PC-9 (cell line): ENCODE results near the gene NCLN. TPM values are rescaled to one million over a fixed set of nuclear protein-coding genes. Genes with fewer than 3 reads are reported as not detected.

ENCODE experiments used
- Bru-seq: library from RNA; stranded (reverse); fragments of 400-500 nt; gene quantifications from one replicate; lab custom pipeline; 2021; lab: Mats Ljungman, UMichigan
- BruChase-seq, 2 experiments: library from RNA; stranded (reverse); fragments of 400-500 nt; gene quantifications; one replicate each; lab custom pipeline; 2021; lab: Mats Ljungman, UMichigan
- BruUV-seq: library from RNA; stranded (reverse); fragments of 400-500 nt; replicated peaks from 2 replicates; lab custom pipeline; 2021; lab: Mats Ljungman, UMichigan
- CTCF ChIA-PET: fragments of 300-600 bp; sonication (Branson Sonifier 250); formaldehyde crosslinking; loops from one replicate; lab custom pipeline; 2022; ENCODE audit warnings: antibody characterized with exemption; lab: Charles Lee
- POLR2A ChIA-PET: fragments of 300-600 bp; sonication (Branson Sonifier 250); formaldehyde crosslinking; loops from one replicate; lab custom pipeline; 2022; ENCODE audit warnings: antibody characterized with exemption; ENCODE audit not compliant: unreplicated experiment; lab: Charles Lee
- DNase-seq, 2 experiments: peaks; one replicate each; pipeline versions ENCODE4 v3.0.0 to v3.0.0-alpha.2; 2015 to 2022; ENCODE audit warnings: mixed read lengths in 1 of 2
- H2AFZ ChIP-seq: fragments of 200-600 bp; sonication (generic); 2 replicates; pipeline ENCODE4 v1.8.1; 2017; ENCODE audit warnings: antibody characterized with exemption
- H3F3A ChIP-seq: fragments of 200-600 bp; sonication (generic); 2 replicates; pipeline ENCODE4 v1.8.1; 2017; ENCODE audit warnings: antibody characterized with exemption, mild to moderate bottlenecking, low read depth; ENCODE audit not compliant: insufficient read depth
- H3K27ac ChIP-seq: fragments of 200-600 bp; sonication (generic); 2 replicates; pipeline ENCODE4 v1.6.1; 2016; ENCODE audit warnings: mixed run types
- H3K27me3 ChIP-seq: fragments of 200-600 bp; sonication (generic); 2 replicates; pipeline ENCODE4 v1.6.1; 2016; ENCODE audit warnings: low read depth, mixed run types; ENCODE audit not compliant: insufficient read depth
- H3K36me3 ChIP-seq: fragments of 200-600 bp; sonication (generic); 2 replicates; pipeline ENCODE4 v1.6.1; 2016; ENCODE audit warnings: low read depth, mixed run types
- H3K4me1 ChIP-seq: fragments of 200-600 bp; sonication (generic); replicated peaks from 2 replicates; pipeline ENCODE4 v1.6.1; 2016; ENCODE audit warnings: mixed run types; ENCODE audit not compliant: insufficient read depth
- H3K4me2 ChIP-seq: fragments of 200-600 bp; sonication (generic); 2 replicates; pipeline ENCODE4 v1.6.1; 2017; ENCODE audit warnings: mixed run types
- H3K4me3 ChIP-seq: fragments of 200-600 bp; sonication (generic); 2 replicates; pipeline ENCODE4 v1.6.1; 2016; ENCODE audit warnings: mixed run types
- H3K79me2 ChIP-seq: fragments of 200-600 bp; sonication (generic); 2 replicates; pipeline ENCODE4 v1.6.1; 2017; ENCODE audit warnings: low read depth, mixed run types
- H3K9me2 ChIP-seq: fragments of 200-600 bp; sonication (generic); 2 replicates; pipeline ENCODE4 v1.8.1; 2017; ENCODE audit warnings: mild to moderate bottlenecking; ENCODE audit not compliant: insufficient read depth
- H3K9me3 ChIP-seq: fragments of 200-600 bp; sonication (generic); 2 replicates; pipeline ENCODE4 v1.8.1; 2016; ENCODE audit warnings: low read depth; ENCODE audit not compliant: insufficient read depth
- H4K20me1 ChIP-seq: fragments of 200-600 bp; sonication (generic); 2 replicates; pipeline ENCODE4 v1.8.1; 2017; ENCODE audit not compliant: insufficient read depth
- CTCF ChIP-seq: fragments of 200-600 bp; sonication (generic); conservative IDR thresholded peaks from 2 replicates; pipeline ENCODE4 v1.6.1; 2017; ENCODE audit warnings: mixed run types, antibody characterized with exemption, mild to moderate bottlenecking, moderate library complexity
- EZH2 ChIP-seq: fragments of 200-600 bp; sonication (generic); IDR thresholded peaks from 2 replicates; pipeline ENCODE4 v1.8.0; 2017; ENCODE audit warnings: antibody characterized with exemption, low read depth
- intact Hi-C: fragments of 100-400 bp; cut with micrococcal nuclease; formaldehyde crosslinking; loops from one replicate; pipeline ENCODE4 v1.10.0; 2022; ENCODE audit not compliant: unreplicated experiment
- long read RNA-seq: library from polyadenylated mRNA; stranded (forward); transcript quantifications from one replicate; pipeline ENCODE4 v2.0.0, GENCODE V29; 2022
- total RNA-seq: library from RNA; stranded (reverse); gene quantifications from 2 replicates; pipeline ENCODE4 v1.2.3, GENCODE V29; 2021

The NCLN gene
- total RNA-seq (46.0 and 61.4 TPM in 2 replicates), Bru-seq, nascent RNA (percentile 52 among the genes with signal in this experiment), BruChase-seq, experiment 1, labeled RNA remaining after a 2-hour chase (percentile 63 among the genes with signal in this experiment), BruChase-seq, experiment 2, labeled RNA remaining after a 6-hour chase (percentile 77 among the genes with signal in this experiment)
- long read RNA-seq, full-length matches to known transcripts, result 41 of 99 reads
- long read RNA-seq, partial matches to known transcripts, result 7 of 99 reads
- long read RNA-seq, other reads (novel, unspliced or antisense), result 51 of 99 reads

- H3K79me2 ChIP-seq, result peaks cover 40% of the 10 kb centered on the region
- peak; percentile 74 to 87 for DNase-seq
- no TSS peak for BruUV-seq
- H3K27me3 ChIP-seq, result no peaks in the 10 kb centered on the region
- no peaks in the 10 kb centered on the region for H3K36me3 ChIP-seq
- ChIA-PET CTCF (no interaction called here), POLR2A (interaction anchor here (0.6 kb wide), 1 partner anchor 90 kb away, joined by 14 read pairs; no protein-coding TSS in a partner anchor)
- H3K4me2 ChIP-seq, result peak within 1 kb of the TSS; percentile 94
- H3K4me1 ChIP-seq, result 0 out of 2 replicates have a peak, but pooled peaks cover 8% of the 10 kb centered on the region
- TF ChIP-seq EZH2 (no peak), CTCF (no peak)
- no peaks in the 10 kb centered on the region for H3K9me3 ChIP-seq
- H3K4me3 ChIP-seq, result peak within 1 kb of the TSS; percentile 73
- peak within 1 kb of the TSS; percentile 89 for H2AFZ ChIP-seq
- H3K9me2 ChIP-seq, result no peaks in the 10 kb centered on the region
- intact Hi-C loops, result loop anchor here (1.0 kb wide), 1 partner anchor 235 kb away; no protein-coding TSS in a partner anchor
- H3F3A ChIP-seq, result no peaks in the 10 kb centered on the region; the same call in 1 of the 2 replicates
- peaks cover 13% of the 10 kb centered on the region for H4K20me1 ChIP-seq
- H3K27ac ChIP-seq, result no peak within 1 kb of the TSS
Observed at GRCh38 chr19:3185461-3186159, at the start of gene NCLN. Gene NCLN, plus strand, starts transcription at chr19:3185930. Its CDS starts 101 bp downstream, at chr19:3186031.

- BruUV-seq, result TSS peak; percentile 60
- Histone ChIP-seq H3K27me3 (no peaks in the 10 kb centered on the region), H3K9me2 (no peaks in the 10 kb centered on the region), H3K27ac (peak within 1 kb of the TSS; percentile 56), H3K4me3 (peak within 1 kb of the TSS; percentile 68), H3K4me1 (no peaks in the 10 kb centered on the region; the same call in 1 of the 2 replicates), H2AFZ (peak within 1 kb of the TSS; percentile 80), H3K9me3 (no peaks in the 10 kb centered on the region), H3F3A (no peaks in the 10 kb centered on the region), H3K36me3 (no peaks in the 10 kb centered on the region), H3K4me2 (peak within 1 kb of the TSS; percentile 74), H3K79me2 (no peaks in the 10 kb centered on the region), H4K20me1 (no peaks in the 10 kb centered on the region)
- TF ChIP-seq EZH2, result no peak
- intact Hi-C loops, result loop anchor here (5.0 kb wide), 1 partner anchor 41 kb away; the partner anchor contains the start of gene S1PR4
- CTCF ChIA-PET, result interaction anchor here (0.5 kb wide), 1 partner anchor 294 kb away, joined by 3 read pairs; no protein-coding TSS in a partner anchor
- DNase-seq, result peak in 1 of 2 experiments; percentile 64
- POLR2A ChIA-PET, result no interaction called here
Observed at GRCh38 chr19:3135961-3136683, 49.6 kb upstream of the NCLN start, which contains the start of gene GNA15. Gene GNA15, plus strand, starts transcription at chr19:3136033. Its CDS starts 418 bp downstream, at chr19:3136451.

GRCh38 chr19:3136684-3137055 lies 49.1 kb upstream of the NCLN start:
- Histone ChIP-seq H2AFZ (peak overlapping the region; percentile 80), H4K20me1 (no peaks in the 10 kb centered on the region), H3K4me1 (peaks cover 2% of the 10 kb centered on the region; the same call in 1 of the 2 replicates), H3K4me3 (peak overlapping the region; percentile 68), H3K9me2 (no peaks in the 10 kb centered on the region), H3F3A (peaks cover 3% of the 10 kb centered on the region; the same call in 1 of the 2 replicates), H3K4me2 (peak overlapping the region; percentile 74), H3K27ac (peak overlapping the region; percentile 56), H3K27me3 (no peaks in the 10 kb centered on the region), H3K36me3 (no peaks in the 10 kb centered on the region), H3K9me3 (no peaks in the 10 kb centered on the region), H3K79me2 (no peaks in the 10 kb centered on the region)
- peak; percentile 65 to 68 for DNase-seq
- TF ChIP-seq CTCF (no peak), EZH2 (no peak)
- no TSS peak for BruUV-seq
- intact Hi-C loops, result loop anchor here (5.0 kb wide), 1 partner anchor 41 kb away; the partner anchor contains the start of gene S1PR4
- POLR2A ChIA-PET, result interaction anchor here (0.5 to 0.6 kb wide), 5 partner anchors 35 to 184 kb away, joined by 3 to 13 read pairs (median 4); no protein-coding TSS in a partner anchor
- CTCF ChIA-PET, result no interaction called here
